Karpas-422 (cell line): ENCODE measurements around the gene PIGM. TPM values are rescaled to one million over a fixed set of nuclear protein-coding genes. Genes with fewer than 3 reads are reported as not detected.

Experiments
- DNase-seq: peaks from one replicate; pipeline ENCODE4 v3.0.0-alpha.2; 2015
- H2AFZ ChIP-seq: fragments of 200-600 bp; sonication (generic); 2 replicates; pipeline ENCODE4 v1.6.1; 2014; ENCODE audit warnings: antibody characterized with exemption, low read length, mixed read lengths
- H3K27ac ChIP-seq: fragments of 200-600 bp; sonication (generic); 2 replicates; pipeline ENCODE4 v1.5.1; 2014; ENCODE audit warnings: mild to moderate bottlenecking, low read length, moderate library complexity
- H3K27me3 ChIP-seq: fragments of 200-600 bp; sonication (generic); 2 replicates; pipeline ENCODE4 v1.6.1; 2014; ENCODE audit warnings: low read length, mixed read lengths
- H3K36me3 ChIP-seq: fragments of 200-600 bp; sonication (generic); 2 replicates; pipeline ENCODE4 v1.6.1; 2014; ENCODE audit warnings: low read length, mixed read lengths; ENCODE audit not compliant: insufficient read depth
- H3K4me1 ChIP-seq: fragments of 200-600 bp; sonication (generic); 2 replicates; pipeline ENCODE4 v1.6.1; 2014; ENCODE audit warnings: mild to moderate bottlenecking, low read length, mixed read lengths
- H3K4me2 ChIP-seq: fragments of 200-600 bp; sonication (generic); 2 replicates; pipeline ENCODE4 v1.6.1; 2014; ENCODE audit warnings: low read length, low read depth, mild to moderate bottlenecking; ENCODE audit not compliant: poor library complexity, severe bottlenecking
- H3K4me3 ChIP-seq: fragments of 200-600 bp; sonication (generic); 2 replicates; pipeline ENCODE4 v1.5.1; 2014; ENCODE audit warnings: mild to moderate bottlenecking, antibody characterized with exemption, low read length, mixed read lengths
- H3K79me2 ChIP-seq: fragments of 200-600 bp; sonication (generic); 2 replicates; pipeline ENCODE4 v1.6.1; 2014; ENCODE audit warnings: mild to moderate bottlenecking, low read length, mixed read lengths
- H3K9ac ChIP-seq: fragments of 200-600 bp; sonication (generic); 2 replicates; pipeline ENCODE4 v1.6.0; 2014; ENCODE audit warnings: low read length
- H3K9me2 ChIP-seq: fragments of 200-600 bp; sonication (generic), shearing (Covaris generic); replicated peaks from 2 replicates; pipeline ENCODE4 v1.6.0; 2014; ENCODE audit warnings: mild to moderate bottlenecking, low read length, moderate library complexity; ENCODE audit not compliant: insufficient read depth
- H3K9me3 ChIP-seq: fragments of 300-700, 200-600 bp; sonication (generic); 2 replicates; pipeline ENCODE4 v1.6.1; 2014; ENCODE audit warnings: low read length, mixed read lengths
- H4K20me1 ChIP-seq: fragments of 200-600 bp; sonication (generic); 2 replicates; pipeline ENCODE4 v1.6.1; 2014; ENCODE audit warnings: mild to moderate bottlenecking, antibody characterized with exemption, low read length, low read depth; ENCODE audit not compliant: insufficient read depth
- total RNA-seq: library from RNA; depleted of rRNA; stranded (reverse); fragments of >200 nt; shearing (Covaris generic); gene quantifications from 2 replicates; pipeline ENCODE4 v1.2.3, GENCODE V29; 2014; ENCODE audit warnings: low replicate concordance

Gene PIGM
- total RNA-seq, 1 experiment from 2014 or later = 6.3 TPM

GRCh38 chr1:159996653-159997052, 35.1 kb downstream of the PIGM start:
- H3K79me2 ChIP-seq = no peaks in the 10 kb centered on the region
- H3K4me2 ChIP-seq = no peak overlapping the region
- no peaks in the 10 kb centered on the region for H3K27me3 ChIP-seq
- H3K9me2 ChIP-seq = no peaks in the 10 kb centered on the region
- H3K9ac ChIP-seq = no peak overlapping the region
- no peak overlapping the region for H3K27ac ChIP-seq
- no peaks in the 10 kb centered on the region for H3K4me1 ChIP-seq
- no peaks in the 10 kb centered on the region for H3K36me3 ChIP-seq
- DNase-seq = no peak
- H3K4me3 ChIP-seq = no peak overlapping the region
- no peaks in the 10 kb centered on the region for H3K9me3 ChIP-seq
- H4K20me1 ChIP-seq = no peaks in the 10 kb centered on the region
- no peak overlapping the region for H2AFZ ChIP-seq

GRCh38 chr1:159994896-159995295, 36.9 kb downstream of the PIGM start:
- DNase-seq = peak; percentile 10

GRCh38 chr1:159993911-159994310, 37.9 kb downstream of the PIGM start:
- Histone ChIP-seq H3K27me3 (no peaks in the 10 kb centered on the region), H4K20me1 (no peaks in the 10 kb centered on the region), H3K9me2 (no peaks in the 10 kb centered on the region), H2AFZ (no peak overlapping the region), H3K4me1 (no peaks in the 10 kb centered on the region), H3K27ac (no peak overlapping the region), H3K36me3 (no peaks in the 10 kb centered on the region), H3K4me3 (no peak overlapping the region), H3K79me2 (no peaks in the 10 kb centered on the region), H3K4me2 (no peak overlapping the region), H3K9ac (no peak overlapping the region), H3K9me3 (no peaks in the 10 kb centered on the region)
- DNase-seq = peak; percentile 14

More at GRCh38 chr1:159994896-159995295, 36.9 kb downstream of the PIGM start:
- no peak overlapping the region for H2AFZ ChIP-seq
- H3K9me3 ChIP-seq = no peaks in the 10 kb centered on the region
- H3K4me3 ChIP-seq = no peak overlapping the region
- H3K4me2 ChIP-seq = no peak overlapping the region
- H3K9ac ChIP-seq = no peak overlapping the region
- no peaks in the 10 kb centered on the region for H3K27me3 ChIP-seq
- H3K9me2 ChIP-seq = no peaks in the 10 kb centered on the region
- no peaks in the 10 kb centered on the region for H4K20me1 ChIP-seq
- H3K79me2 ChIP-seq = no peaks in the 10 kb centered on the region
- no peak overlapping the region for H3K27ac ChIP-seq
- H3K36me3 ChIP-seq = no peaks in the 10 kb centered on the region
- H3K4me1 ChIP-seq = no peaks in the 10 kb centered on the region

- Histone ChIP-seq H3K4me3 (no peak overlapping the region), H3K9me3 (no peaks in the 10 kb centered on the region), H3K9ac (no peak overlapping the region), H4K20me1 (no peaks in the 10 kb centered on the region), H3K79me2 (no peaks in the 10 kb centered on the region), H3K4me2 (no peak overlapping the region), H2AFZ (no peak overlapping the region), H3K36me3 (no peaks in the 10 kb centered on the region), H3K27ac (no peak overlapping the region), H3K4me1 (no peaks in the 10 kb centered on the region), H3K27me3 (no peaks in the 10 kb centered on the region), H3K9me2 (no peaks in the 10 kb centered on the region)
- DNase-seq = no peak
Observed at GRCh38 chr1:159992161-159992560, 39.6 kb downstream of the PIGM start.

- no peak overlapping the region for H2AFZ ChIP-seq
Observed at GRCh38 chr1:159991513-159991912, 40.3 kb downstream of the PIGM start.

GRCh38 chr1:159990005-159990404, 41.8 kb downstream of the PIGM start:
- Histone ChIP-seq H3K4me3 (no peak overlapping the region), H3K27ac (no peak overlapping the region), H2AFZ (no peak overlapping the region), H3K27me3 (no peaks in the 10 kb centered on the region), H3K9me2 (no peaks in the 10 kb centered on the region), H3K9me3 (no peaks in the 10 kb centered on the region), H3K4me1 (no peaks in the 10 kb centered on the region), H3K36me3 (no peaks in the 10 kb centered on the region), H3K9ac (no peak overlapping the region), H3K4me2 (no peak overlapping the region), H4K20me1 (no peaks in the 10 kb centered on the region), H3K79me2 (no peaks in the 10 kb centered on the region)
- DNase-seq = no peak

More at GRCh38 chr1:159991513-159991912, 40.3 kb downstream of the PIGM start:
- Histone ChIP-seq H3K9me3 (no peaks in the 10 kb centered on the region), H3K36me3 (no peaks in the 10 kb centered on the region), H3K9ac (no peak overlapping the region), H3K4me1 (no peaks in the 10 kb centered on the region), H3K4me3 (no peak overlapping the region), H3K79me2 (no peaks in the 10 kb centered on the region), H3K4me2 (no peak overlapping the region), H3K27me3 (no peaks in the 10 kb centered on the region), H4K20me1 (no peaks in the 10 kb centered on the region), H3K9me2 (no peaks in the 10 kb centered on the region), H3K27ac (no peak overlapping the region)
- no peak for DNase-seq

- Histone ChIP-seq H3K9me2 (no peaks in the 10 kb centered on the region), H3K36me3 (no peaks in the 10 kb centered on the region), H3K9ac (no peak overlapping the region), H3K79me2 (no peaks in the 10 kb centered on the region), H3K9me3 (no peaks in the 10 kb centered on the region), H3K27me3 (no peaks in the 10 kb centered on the region), H3K4me1 (no peaks in the 10 kb centered on the region), H3K4me2 (no peak overlapping the region), H2AFZ (no peak overlapping the region), H4K20me1 (no peaks in the 10 kb centered on the region), H3K4me3 (no peak overlapping the region), H3K27ac (no peak overlapping the region)
- DNase-seq = peak; percentile 14
Observed at GRCh38 chr1:159989581-159989980, 42.2 kb downstream of the PIGM start.

GRCh38 chr1:159988006-159988405, 43.8 kb downstream of the PIGM start:
- Histone ChIP-seq H4K20me1 (no peaks in the 10 kb centered on the region), H3K79me2 (no peaks in the 10 kb centered on the region), H3K27me3 (no peaks in the 10 kb centered on the region), H3K4me3 (no peak overlapping the region), H3K9ac (no peak overlapping the region), H3K9me2 (no peaks in the 10 kb centered on the region), H3K9me3 (no peaks in the 10 kb centered on the region), H3K36me3 (no peaks in the 10 kb centered on the region), H3K4me2 (no peak overlapping the region), H3K27ac (no peak overlapping the region), H3K4me1 (no peaks in the 10 kb centered on the region), H2AFZ (no peak overlapping the region)
- DNase-seq = no peak

GRCh38 chr1:159987186-159987585, 44.6 kb downstream of the PIGM start:
- Histone ChIP-seq H3K9me3 (no peaks in the 10 kb centered on the region), H3K4me3 (no peak overlapping the region), H3K27me3 (no peaks in the 10 kb centered on the region), H3K9ac (no peak overlapping the region), H3K27ac (no peak overlapping the region), H2AFZ (no peak overlapping the region), H3K4me2 (no peak overlapping the region), H3K4me1 (no peaks in the 10 kb centered on the region), H4K20me1 (no peaks in the 10 kb centered on the region), H3K79me2 (no peaks in the 10 kb centered on the region), H3K9me2 (no peaks in the 10 kb centered on the region), H3K36me3 (no peaks in the 10 kb centered on the region)
- DNase-seq = no peak
